ENCODE data around the gene TFB1M. TPM values are rescaled to one million over a fixed set of nuclear protein-coding genes. Genes with fewer than 3 reads are reported as not detected.

TFB1M gene
- total RNA-seq, 1 donor from 2014 or later = 19.5 TPM

DNA sequence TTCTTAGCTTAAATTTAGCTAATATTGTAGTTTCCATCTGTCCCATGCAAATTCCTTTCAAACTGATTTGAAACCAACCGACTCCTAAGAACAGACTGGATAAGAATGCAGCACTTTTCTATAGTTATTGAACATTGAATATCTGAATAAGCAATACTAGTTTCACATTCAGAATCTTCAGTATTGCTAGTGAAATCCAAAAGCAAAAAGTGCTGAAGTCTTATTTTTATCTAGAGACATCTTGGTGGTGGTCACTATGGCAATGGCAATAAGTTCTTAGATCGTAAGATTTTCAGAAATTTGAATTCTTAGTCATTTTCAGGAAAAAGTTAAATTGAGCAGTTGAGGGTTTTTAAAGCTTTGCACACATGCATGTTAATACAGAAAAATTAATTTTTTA is 2.7 kb downstream of the TFB1M start:
- no peak for ATAC-seq (ENCODE audit: poor library complexity)
- intact Hi-C loops (cut with DNase I) = no loop called here

DNA sequence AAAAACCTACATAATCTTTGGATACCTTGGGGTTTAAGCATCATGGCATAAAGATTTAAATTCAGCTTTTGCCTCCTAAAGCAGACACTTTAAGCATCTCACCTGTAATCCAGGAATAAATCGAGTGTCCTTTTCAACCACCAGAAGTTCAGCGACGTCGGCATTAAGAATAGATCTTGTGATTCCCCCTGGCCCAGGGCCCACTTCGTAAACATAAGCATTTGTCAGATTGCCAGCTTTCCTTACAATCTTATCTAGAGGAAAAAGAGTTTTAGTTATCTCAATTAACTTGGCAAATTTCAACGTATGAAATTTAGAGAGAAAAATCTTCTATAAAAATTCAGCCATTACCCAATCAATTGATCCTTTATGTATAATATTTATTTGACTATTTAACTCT is 3.2 kb downstream of the TFB1M start:
- intact Hi-C loops (cut with DNase I) = no loop called here
- ATAC-seq (ENCODE audit: poor library complexity) = no peak
- no peak for DNase-seq

More for the DNA sequence above, 2.7 kb downstream of the TFB1M start:
- no peak for DNase-seq

DNA sequence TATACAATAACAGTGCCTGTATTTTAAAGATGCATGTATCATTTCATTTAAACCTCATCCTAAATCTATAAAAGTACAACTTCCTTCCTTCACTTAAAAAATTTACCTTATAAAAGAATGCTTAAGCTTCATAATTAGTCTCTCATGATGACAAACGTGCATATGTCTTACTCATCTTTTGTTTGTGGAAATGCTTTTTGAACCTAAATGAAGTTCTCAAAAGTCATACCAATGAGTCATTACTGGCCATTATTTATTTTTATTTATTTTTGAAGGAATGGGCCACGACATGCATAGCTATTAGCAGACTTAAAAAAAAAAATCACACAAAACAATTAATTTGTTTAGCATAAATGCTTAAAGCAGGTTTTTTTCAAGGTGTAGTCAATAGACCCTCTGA is 3.7 kb downstream of the TFB1M start:
- DNase-seq = no peak
- no peak for ATAC-seq (ENCODE audit: poor library complexity)
- intact Hi-C loops (cut with DNase I) = no loop called here

DNA sequence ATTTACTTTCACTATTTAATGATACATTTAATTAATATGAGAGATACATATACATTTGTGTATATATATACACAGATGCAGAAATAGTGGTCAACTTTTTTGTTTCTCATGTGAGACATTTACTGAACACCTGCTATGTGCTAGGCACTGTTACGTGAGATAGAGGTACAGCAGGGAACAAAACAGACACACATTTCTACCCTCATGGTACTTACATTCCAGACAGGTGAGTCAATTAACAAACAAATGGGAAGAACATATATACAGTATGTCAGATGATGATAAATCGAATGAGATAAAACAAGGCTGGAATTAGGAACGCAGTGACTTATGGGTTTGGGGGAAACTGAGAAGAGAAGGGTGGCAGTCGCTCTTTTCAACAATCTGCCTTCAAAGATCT is 5.1 kb downstream of the TFB1M start:
- DNase-seq (no peak), ATAC-seq (ENCODE audit: poor library complexity) (no peak)
- intact Hi-C loops (cut with DNase I) = no loop called here

DNA sequence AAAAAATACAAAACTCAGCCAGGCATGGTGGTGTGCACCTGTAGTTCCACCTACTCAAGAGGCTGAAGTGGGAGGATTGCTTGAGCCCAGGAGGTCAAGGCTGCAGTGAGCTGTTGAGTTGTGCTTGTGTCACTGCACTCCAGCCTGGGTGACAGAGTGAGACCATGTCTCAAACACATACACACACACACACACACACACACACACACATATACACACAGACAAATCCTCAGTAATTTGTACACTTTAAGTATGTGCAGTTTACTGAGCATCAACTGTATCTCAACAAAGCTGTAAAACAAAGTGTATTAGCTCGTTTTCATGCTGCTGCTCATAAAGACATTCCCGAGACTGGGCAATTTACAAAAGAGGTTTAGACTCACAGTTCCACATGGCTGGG is 7.3 kb downstream of the TFB1M start:
- intact Hi-C loops (cut with DNase I) = no loop called here
- ATAC-seq (ENCODE audit: poor library complexity) = no peak
- no peak for DNase-seq

DNA sequence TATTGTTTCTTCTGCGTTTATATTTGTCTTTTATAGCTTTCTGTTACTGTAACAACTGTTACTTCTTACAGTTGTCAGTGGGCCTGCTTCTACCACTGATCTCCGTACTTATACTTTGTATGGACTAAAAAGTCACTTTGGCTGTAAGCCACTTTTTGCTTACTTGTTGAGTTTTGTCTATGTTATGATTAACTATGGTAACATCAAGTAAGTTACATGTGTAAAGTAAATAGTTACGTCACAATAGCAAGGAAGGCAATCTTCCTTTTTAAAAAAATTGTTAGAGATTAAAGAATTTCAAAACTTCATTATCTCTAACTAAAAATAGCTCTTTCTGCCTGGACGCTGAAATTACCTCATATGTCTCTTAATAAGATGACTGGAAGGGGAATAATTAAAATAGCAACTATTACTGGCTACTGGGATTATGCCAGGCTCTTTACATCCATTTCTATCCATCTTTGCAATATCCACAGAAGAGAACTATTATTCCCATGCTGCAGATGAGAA is 10.9 kb downstream of the TFB1M start:
- ATAC-seq (ENCODE audit: poor library complexity) (no peak), DNase-seq (no peak)
- intact Hi-C loops (cut with DNase I) = no loop called here

DNA sequence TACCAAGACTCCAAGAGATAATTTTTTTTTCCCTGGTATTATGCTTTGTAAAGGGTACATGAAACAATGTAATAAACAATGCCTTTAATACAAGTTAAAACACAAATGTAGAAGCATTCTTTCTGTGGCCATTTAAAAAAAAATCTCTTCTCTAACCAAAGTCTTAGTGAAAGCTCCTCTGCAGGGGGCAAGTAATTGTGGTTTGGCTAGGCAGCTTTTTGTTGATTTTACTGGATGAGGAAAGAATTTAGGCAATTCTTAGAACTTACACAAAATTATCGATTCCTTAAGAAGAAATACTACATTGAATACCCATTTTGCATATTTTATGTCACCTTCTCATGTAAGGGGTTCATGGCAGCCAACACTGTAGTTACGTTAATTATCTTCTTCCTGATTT is 12.4 kb downstream of the TFB1M start:
- DNase-seq (no peak), ATAC-seq (ENCODE audit: poor library complexity) (no peak)
- intact Hi-C loops (cut with DNase I) = no loop called here

DNA sequence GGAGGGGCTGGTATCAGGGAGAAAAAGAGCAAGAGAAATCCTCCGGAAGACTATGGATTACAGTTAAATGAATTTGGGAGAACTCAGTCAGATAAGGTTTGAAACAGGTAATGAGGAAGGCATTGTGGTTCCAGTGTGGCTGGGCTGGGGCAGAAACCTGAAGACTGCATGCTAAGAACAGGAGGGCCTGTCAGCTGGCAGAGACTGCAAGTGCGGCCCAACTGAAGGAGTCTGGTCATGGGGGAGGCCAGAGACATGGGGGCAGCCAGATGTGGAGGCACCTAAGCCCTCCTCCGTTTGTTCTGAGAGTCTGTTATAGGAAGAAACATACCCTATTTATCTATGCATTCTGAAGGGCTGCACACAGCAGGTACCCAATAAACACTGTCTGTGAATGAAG is 16.6 kb downstream of the TFB1M start:
- no peak for DNase-seq

DNA sequence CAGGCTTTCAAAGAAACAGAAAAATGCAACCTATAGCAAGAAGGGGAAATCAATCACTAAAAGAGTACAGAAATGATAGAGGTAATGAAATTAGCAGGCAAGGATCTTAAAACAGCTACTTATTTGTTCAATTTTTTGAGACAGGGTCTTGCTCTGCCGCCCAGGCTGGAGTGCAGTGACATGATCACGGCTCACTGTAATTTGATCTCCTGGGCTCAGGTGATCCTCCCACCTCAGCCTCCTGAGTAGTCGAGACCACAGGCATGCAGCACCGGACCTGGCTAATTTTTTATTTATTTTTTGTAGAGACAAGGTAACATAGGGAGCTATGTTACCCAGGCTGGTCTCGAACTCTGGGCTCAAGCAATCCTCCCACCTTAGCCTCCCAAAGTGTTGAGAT is 21.6 kb downstream of the TFB1M start:
- intact Hi-C loops (cut with DNase I) = no loop called here
- no peak for DNase-seq
- ATAC-seq (ENCODE audit: poor library complexity) = no peak

More for the DNA sequence above, 16.6 kb downstream of the TFB1M start:
- intact Hi-C loops (cut with DNase I) = no loop called here
- ATAC-seq (ENCODE audit: poor library complexity) = no peak

DNA sequence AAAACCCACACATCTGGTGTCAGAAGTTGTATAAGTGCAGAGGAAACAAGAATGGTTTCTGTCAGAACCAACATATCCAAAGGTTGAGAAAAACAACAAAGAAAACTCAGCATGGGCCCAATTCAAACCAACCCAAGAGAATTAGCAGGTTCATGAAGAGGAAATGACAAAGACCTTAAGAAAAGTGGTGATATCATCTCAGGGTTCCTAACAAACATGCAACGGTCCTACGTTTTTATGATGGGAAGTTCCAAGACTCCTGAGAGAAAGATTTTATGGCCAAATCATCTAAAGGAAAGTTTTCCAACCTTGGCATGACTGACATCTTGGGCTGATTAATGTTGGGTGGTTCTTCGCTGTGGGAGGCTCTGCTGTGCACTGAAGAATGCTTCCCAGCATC is 23.0 kb downstream of the TFB1M start:
- no peak for ATAC-seq (ENCODE audit: poor library complexity)

DNA sequence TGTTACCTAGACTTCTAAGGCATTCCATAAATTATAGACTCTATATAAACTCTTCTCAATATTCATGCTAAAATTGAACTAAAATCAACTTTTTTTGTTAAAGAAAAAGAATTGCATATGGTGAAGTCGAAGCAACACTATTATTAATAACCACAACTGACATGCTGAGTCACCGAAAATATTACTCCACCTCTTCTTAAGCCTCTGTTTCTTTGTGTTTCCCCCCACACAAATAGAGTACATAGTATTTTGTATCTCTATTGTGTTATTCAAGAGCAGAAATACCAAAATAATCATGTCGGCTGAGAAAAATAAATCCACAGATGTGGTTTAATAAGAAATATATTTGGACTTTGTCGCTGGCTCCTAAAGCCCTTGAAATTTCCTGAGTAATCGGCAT is 23.8 kb downstream of the TFB1M start:
- intact Hi-C loops (cut with DNase I) = no loop called here
- DNase-seq (no peak), ATAC-seq (ENCODE audit: poor library complexity) (no peak)

More for the DNA sequence above, 23.0 kb downstream of the TFB1M start:
- intact Hi-C loops (cut with DNase I) = no loop called here
- no peak for DNase-seq

DNA sequence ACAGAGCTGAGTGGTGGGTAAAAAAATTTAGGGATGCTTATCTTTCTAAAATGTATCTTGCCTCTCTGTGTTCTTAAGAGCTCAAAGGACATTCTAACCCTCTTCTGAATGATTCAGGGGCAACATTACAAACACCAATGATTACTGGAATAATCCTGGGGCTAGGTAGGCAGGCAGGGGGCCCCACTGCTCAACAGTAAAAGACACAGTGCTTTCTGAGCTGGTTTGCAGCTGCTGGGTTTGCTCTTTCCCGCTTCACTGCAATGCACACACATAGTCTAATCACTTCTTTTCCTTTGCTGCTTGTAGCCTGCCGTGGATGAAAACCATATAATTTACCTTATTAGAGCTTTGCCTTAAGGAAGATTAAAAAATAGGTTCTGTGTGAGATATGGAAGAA is 26.5 kb downstream of the TFB1M start:
- intact Hi-C loops (cut with DNase I) = no loop called here
- ATAC-seq (ENCODE audit: poor library complexity) = peak; percentile 42

DNA sequence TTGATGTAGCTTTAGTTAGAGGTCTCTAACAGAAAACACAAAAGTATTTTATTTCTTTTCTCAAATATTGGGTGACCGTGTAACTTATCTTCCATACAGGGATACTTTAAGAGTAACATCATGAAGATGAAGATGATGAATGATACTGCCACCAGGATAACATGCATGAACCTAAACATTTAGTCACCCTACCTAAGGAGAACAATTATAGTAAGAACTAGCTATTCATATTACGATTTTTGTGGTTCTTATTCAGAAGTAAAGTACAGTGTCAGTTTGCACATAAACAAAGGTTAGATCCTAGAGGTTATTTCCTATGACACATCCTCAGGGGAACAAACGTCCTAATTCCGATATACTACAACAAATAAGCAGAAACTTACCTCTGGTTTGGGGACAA is 29.5 kb downstream of the TFB1M start:
- no peak for DNase-seq
- ATAC-seq (ENCODE audit: poor library complexity) = no peak
- intact Hi-C loops (cut with DNase I) = no loop called here

More for the DNA sequence above, 26.5 kb downstream of the TFB1M start:
- DNase-seq = no peak

DNA sequence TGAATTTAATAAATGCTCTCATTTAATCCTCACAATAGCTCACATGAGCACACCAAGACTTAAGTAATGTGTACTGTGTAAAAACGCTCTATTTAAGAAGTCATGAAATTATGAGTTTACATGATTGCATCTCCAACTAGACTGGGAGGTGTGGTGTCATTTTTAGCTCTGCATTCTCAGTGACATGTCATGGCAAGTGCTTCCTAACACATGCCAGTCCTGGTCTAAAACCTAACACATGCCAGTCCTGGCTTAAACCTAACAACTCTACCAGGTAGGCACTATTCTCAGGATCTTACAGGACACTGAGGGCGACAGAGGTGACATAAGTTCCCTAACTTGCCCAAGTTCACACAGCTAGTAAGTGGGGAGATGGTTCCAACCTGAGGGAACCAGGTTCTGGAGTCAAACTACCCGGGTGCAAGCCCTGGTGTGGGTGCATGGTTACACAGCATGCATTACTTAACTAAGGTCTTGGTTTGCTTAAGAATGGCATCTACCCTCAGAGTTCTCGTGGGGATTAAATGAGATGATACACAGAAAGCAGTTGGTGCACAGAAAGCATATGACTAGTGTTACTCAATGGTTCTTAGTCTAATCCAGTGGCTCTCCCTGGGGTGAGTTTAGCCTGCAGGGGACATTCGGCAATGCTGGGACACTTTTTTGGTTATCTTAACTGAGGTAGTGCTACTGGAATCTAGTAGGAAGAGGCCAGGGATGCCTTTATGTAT is 35.8 kb downstream of the TFB1M start:
- DNase-seq = no peak
- intact Hi-C loops (cut with DNase I) = no loop called here
- peak; percentile 40 for ATAC-seq (ENCODE audit: poor library complexity)

DNA sequence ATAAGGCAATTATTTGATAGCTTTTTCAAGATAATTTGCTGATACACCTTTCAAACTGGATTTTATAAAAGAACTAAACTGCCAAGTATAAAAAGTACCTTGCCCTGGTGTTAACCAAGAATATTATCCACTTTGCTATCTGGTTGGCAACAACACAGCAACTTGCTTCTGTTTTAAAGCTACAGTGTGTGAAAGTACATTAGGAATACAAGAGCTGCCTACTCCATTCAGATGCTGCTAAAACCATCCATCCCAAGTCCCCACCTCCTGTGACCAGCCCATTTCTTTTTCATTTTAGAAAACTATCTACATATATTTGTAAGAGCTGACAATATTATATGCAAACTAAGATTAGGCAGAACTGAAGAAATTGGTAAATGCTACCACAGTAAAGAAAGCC is 37.6 kb downstream of the TFB1M start:
- ATAC-seq (ENCODE audit: poor library complexity) (peak; percentile 73), DNase-seq (no peak)
- intact Hi-C loops (cut with DNase I) = no loop called here

DNA sequence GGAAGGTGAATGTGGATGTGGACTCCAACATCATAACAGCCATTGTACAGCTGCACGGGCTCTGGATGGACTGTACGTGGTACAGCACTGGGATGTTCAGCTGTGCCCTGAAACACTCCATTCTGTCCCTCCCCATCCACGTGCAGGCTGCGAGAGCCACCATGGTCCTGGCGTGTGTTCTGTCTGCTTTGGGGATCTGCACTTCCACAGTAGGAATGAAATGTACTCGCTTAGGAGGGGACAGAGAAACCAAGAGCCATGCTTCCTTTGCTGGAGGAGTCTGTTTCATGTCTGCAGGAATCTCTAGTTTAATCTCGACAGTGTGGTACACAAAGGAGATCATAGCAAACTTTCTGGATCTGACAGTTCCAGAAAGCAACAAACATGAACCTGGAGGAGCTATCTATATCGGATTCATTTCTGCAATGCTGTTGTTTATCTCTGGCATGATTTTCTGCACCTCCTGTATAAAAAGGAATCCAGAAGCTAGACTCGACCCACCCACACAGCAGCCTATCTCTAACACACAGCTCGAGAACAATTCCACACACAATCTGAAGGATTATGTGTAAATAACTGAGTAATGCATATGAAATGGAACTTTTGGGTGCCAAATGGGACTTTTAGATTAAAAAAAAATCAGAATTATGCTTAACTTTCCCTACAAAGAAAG is 38.3 kb downstream of the TFB1M start:
- intact Hi-C loops (cut with DNase I) = no loop called here
- peak; percentile 74 for ATAC-seq (ENCODE audit: poor library complexity)
- peak; percentile 50 for DNase-seq

DNA sequence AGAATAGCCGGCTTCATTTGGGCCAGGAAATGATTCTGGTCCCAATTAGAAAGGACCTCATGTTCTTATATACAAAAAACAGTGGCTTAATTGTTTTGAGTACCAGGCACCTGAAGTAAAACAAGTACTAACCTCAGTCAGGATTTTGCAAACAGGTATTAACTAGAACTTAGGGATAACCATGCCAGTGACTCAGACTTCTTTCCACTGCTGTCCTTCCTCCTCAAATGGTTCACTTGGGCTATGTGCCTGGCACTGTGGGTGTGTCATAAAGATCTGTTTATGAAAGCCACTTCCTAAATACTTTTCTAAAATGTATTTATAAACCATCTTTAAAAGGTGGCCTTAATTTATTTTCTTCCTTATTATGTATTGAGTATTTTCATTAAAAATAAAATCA is 39.8 kb downstream of the TFB1M start:
- ATAC-seq (ENCODE audit: poor library complexity) = no peak
- DNase-seq = no peak

DNA sequence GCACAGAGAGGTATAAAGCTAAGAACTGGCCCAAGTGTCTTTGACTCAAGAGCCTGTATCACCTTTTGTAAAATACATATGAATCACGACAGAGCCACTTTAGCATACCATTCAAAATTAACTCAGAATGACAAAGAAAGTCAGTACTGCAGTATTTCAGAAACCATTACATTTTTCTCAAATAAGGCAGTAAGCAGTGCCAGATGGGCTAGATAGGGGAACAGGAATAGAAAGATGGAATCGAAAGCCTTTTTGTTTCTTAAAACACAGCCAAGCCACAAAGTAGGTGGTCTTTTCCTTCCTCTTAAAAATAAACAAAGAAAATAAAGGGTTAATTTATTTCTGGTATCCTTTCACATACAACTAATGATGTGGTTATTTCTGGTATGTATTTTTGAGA is 40.2 kb downstream of the TFB1M start:
- DNase-seq = no peak
- ATAC-seq (ENCODE audit: poor library complexity) = no peak
- intact Hi-C loops (cut with DNase I) = no loop called here

More for the DNA sequence above, 39.8 kb downstream of the TFB1M start:
- intact Hi-C loops (cut with DNase I) = no loop called here

DNA sequence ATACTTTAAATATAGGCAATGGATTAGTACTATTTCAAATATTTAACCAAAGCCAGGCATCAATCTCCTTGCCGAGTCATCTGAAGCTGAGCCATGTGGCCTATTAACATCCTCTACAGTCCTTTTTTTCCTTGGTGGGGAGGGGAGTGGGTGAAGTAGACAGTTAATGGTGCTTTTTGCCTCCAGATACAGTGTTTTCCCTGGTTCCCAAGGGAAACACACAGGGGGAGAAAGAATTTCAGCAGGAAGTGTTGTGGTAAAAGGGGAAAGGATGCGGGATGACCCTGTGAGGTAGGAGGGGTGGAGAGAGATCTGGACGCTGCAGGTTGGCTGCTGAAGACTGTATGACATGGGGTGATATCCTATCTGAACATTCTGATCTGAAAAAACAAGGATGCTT is 40.9 kb downstream of the TFB1M start:
- intact Hi-C loops (cut with DNase I) = no loop called here
- DNase-seq = no peak
- ATAC-seq (ENCODE audit: poor library complexity) = no peak

All from Right ventricle myocardium superior (tissue), 1 donor.